ENCODE data around the gene EN2. TPM values are rescaled to one million over a fixed set of nuclear protein-coding genes. Genes with fewer than 3 reads are reported as not detected.
A peak's percentile ranks its signal among the peaks of the same experiment; 100 is the strongest.

Gene EN2
- total and polyA plus RNA-seq, 11 donors = 0.06 to 0.08 TPM; not detected in 9

- Histone ChIP-seq H3K9me3 (no peaks in the 10 kb centered on the region), H3K27ac (no peak overlapping the region), H3K4me3 (peak overlapping the region in 11 of 12 donors; percentile 4 to 40 (median 26)), H3K36me3 (no peaks in the 10 kb centered on the region), H3K27me3 (peaks cover 92 to 96% (median 94%) of the 10 kb centered on the region in 9 donors), H3K4me1 (peaks cover 0 to 41% (median 23%) of the 10 kb centered on the region in 12 donors)
- TF ChIP-seq CTCF (IDR thresholded peaks at IDR 0.05) (no peak), POLR2A (IDR thresholded peaks at IDR 0.05) (no peak)
- intact Hi-C loops (cut with DNase I) = loop anchor here in 3 of 10 donors (10.0 kb wide), 3 partner anchors 46 to 84 kb away; no protein-coding TSS in a partner anchor
- 1 to 5% (median 2%) methylated on average over 31 to 68 of the region's 68 CpGs for WGBS, 4 donors
- ATAC-seq (no peak), DNase-seq (no peak)
Observed at GRCh38 chr7:155458878-155459699, 1.2 kb downstream of the EN2 start.

GRCh38 chr7:155459700-155460461 lies 2.0 kb downstream of the EN2 start:
- TF ChIP-seq POLR2A (IDR thresholded peaks at IDR 0.05) (no peak), CTCF (IDR thresholded peaks at IDR 0.05) (no peak)
- 3 to 10% (median 6%) methylated on average over 33 to 34 of the region's 34 CpGs for WGBS, 4 donors
- no peak overlapping the region for H3K27ac ChIP-seq

GRCh38 chr7:155460926-155461613 lies 3.1 kb downstream of the EN2 start:
- WGBS, 4 donors = 10 to 23% (median 19%) methylated on average over 6 to 8 of the region's 8 CpGs
- no peaks in the 10 kb centered on the region for H3K36me3 ChIP-seq
- no peak overlapping the region for H3K4me3 ChIP-seq
- intact Hi-C loops (cut with DNase I) = no loop called here
- H3K4me1 ChIP-seq = peaks cover 0 to 34% (median 16%) of the 10 kb centered on the region in 12 donors
- no peak for DNase-seq
- H3K27me3 ChIP-seq = peaks cover 92 to 96% (median 94%) of the 10 kb centered on the region in 9 donors
- H3K27ac ChIP-seq = no peak overlapping the region
- no peak for TF ChIP-seq CTCF (IDR thresholded peaks at IDR 0.05)
- TF ChIP-seq POLR2A (IDR thresholded peaks at IDR 0.05) = no peak
- H3K9me3 ChIP-seq = no peaks in the 10 kb centered on the region
- no peak for ATAC-seq

More at GRCh38 chr7:155459700-155460461, 2.0 kb downstream of the EN2 start:
- Histone ChIP-seq H3K9me3 (no peaks in the 10 kb centered on the region), H3K4me1 (peaks cover 0 to 33% (median 16%) of the 10 kb centered on the region in 12 donors), H3K27me3 (peaks cover 92 to 96% (median 94%) of the 10 kb centered on the region in 9 donors), H3K4me3 (no peak overlapping the region), H3K36me3 (no peaks in the 10 kb centered on the region)
- DNase-seq (no peak), ATAC-seq (no peak)
- intact Hi-C loops (cut with DNase I) = loop anchor here in 3 of 10 donors (10.0 kb wide), 3 partner anchors 45 to 85 kb away; no protein-coding TSS in a partner anchor
